SK-N-MC (cell line): Measurements from ENCODE around the gene FREM2.

Experiments
- DNase-seq: peaks from one replicate; pipeline ENCODE4 v3.0.0-alpha.2; 2011; ENCODE audit warnings: low read depth, low spot score
- H3K27ac ChIP-seq: fragments of 200-600 bp; sonication (generic); 2 replicates; pipeline ENCODE4 v1.5.1; 2016; ENCODE audit warnings: mixed run types
- H3K36me3 ChIP-seq: fragments of 200-600 bp; sonication (generic); 2 replicates; pipeline ENCODE4 v1.6.1; 2017; ENCODE audit warnings: antibody characterized with exemption, low read length, mixed read lengths; ENCODE audit not compliant: insufficient read depth
- H3K4me3 ChIP-seq: fragments of 200-600 bp; sonication (generic); 2 replicates; pipeline ENCODE4 v1.5.1; 2016
- H3K9ac ChIP-seq: fragments of 200-600 bp; sonication (generic); 2 replicates; pipeline ENCODE4 v1.8.0; 2017; ENCODE audit warnings: mixed run types, mixed read lengths; ENCODE audit not compliant: insufficient read length
- H3K9me3 ChIP-seq: fragments of 200-600 bp; sonication (generic); 2 replicates; pipeline ENCODE4 v1.6.1; 2017; ENCODE audit warnings: low read depth, mild to moderate bottlenecking, antibody characterized with exemption, low read length, moderate library complexity, mixed read lengths
- EZH2 ChIP-seq: fragments of 200-600 bp; sonication (generic); IDR thresholded peaks from one replicate; pipeline ENCODE4 v1.6.1; 2017; ENCODE audit warnings: antibody characterized with exemption
- FOXP2 ChIP-seq: optimal IDR thresholded peaks from 2 replicates; pipeline ENCODE3; 2011; ENCODE audit warnings: mild to moderate bottlenecking, moderate library complexity; ENCODE audit not compliant: insufficient read depth; ENCODE audit errors: extremely low read length, control extremely low read depth
- POLR2AphosphoS5 ChIP-seq: IDR thresholded peaks from 2 replicates; pipeline ENCODE4 v1.6.1; 2012; ENCODE audit warnings: mild to moderate bottlenecking, low read depth, low read length, borderline replicate concordance

FREM2 gene

GRCh38 chr13:38784036-38784880 is 97.4 kb downstream of the FREM2 start:
- Histone ChIP-seq H3K9me3 (no peaks in the 10 kb centered on the region), H3K9ac (no peak overlapping the region), H3K27ac (no peak overlapping the region), H3K4me3 (no peak overlapping the region), H3K36me3 (no peaks in the 10 kb centered on the region)
- no peak for DNase-seq
- TF ChIP-seq EZH2 = no peak
- no peak for TF ChIP-seq POLR2AphosphoS5
- TF ChIP-seq FOXP2 = no peak

GRCh38 chr13:38785042-38785441 is 98.2 kb downstream of the FREM2 start:
- H3K27ac ChIP-seq = no peak overlapping the region
- H3K9ac ChIP-seq = no peak overlapping the region
- H3K4me3 ChIP-seq = no peak overlapping the region
- no peaks in the 10 kb centered on the region for H3K9me3 ChIP-seq
- TF ChIP-seq POLR2AphosphoS5 = no peak
- TF ChIP-seq EZH2 = no peak
- TF ChIP-seq FOXP2 = no peak
- no peaks in the 10 kb centered on the region for H3K36me3 ChIP-seq
- DNase-seq = no peak

GRCh38 chr13:38785490-38785889 is 98.6 kb downstream of the FREM2 start:
- Histone ChIP-seq H3K4me3 (no peak overlapping the region), H3K9me3 (no peaks in the 10 kb centered on the region), H3K9ac (no peak overlapping the region), H3K36me3 (no peaks in the 10 kb centered on the region), H3K27ac (no peak overlapping the region)
- no peak for TF ChIP-seq EZH2
- no peak for DNase-seq

GRCh38 chr13:38787550-38787949 is 100.7 kb downstream of the FREM2 start:
- TF ChIP-seq FOXP2 (no peak), EZH2 (no peak), POLR2AphosphoS5 (no peak)
- Histone ChIP-seq H3K36me3 (no peaks in the 10 kb centered on the region), H3K9me3 (no peaks in the 10 kb centered on the region), H3K27ac (no peak overlapping the region), H3K4me3 (no peak overlapping the region), H3K9ac (no peak overlapping the region)
- no peak for DNase-seq

GRCh38 chr13:38796890-38797289 is 110.0 kb downstream of the FREM2 start:
- Histone ChIP-seq H3K36me3 (no peaks in the 10 kb centered on the region), H3K9ac (no peak overlapping the region), H3K9me3 (no peaks in the 10 kb centered on the region), H3K27ac (no peak overlapping the region), H3K4me3 (no peak overlapping the region)
- no peak for TF ChIP-seq FOXP2
- TF ChIP-seq POLR2AphosphoS5 = no peak
- no peak for TF ChIP-seq EZH2
- DNase-seq = no peak

- H3K36me3 ChIP-seq = no peaks in the 10 kb centered on the region
- no peak overlapping the region for H3K27ac ChIP-seq
- H3K9me3 ChIP-seq = no peaks in the 10 kb centered on the region
- H3K9ac ChIP-seq = no peak overlapping the region
- no peak for DNase-seq
- no peak for TF ChIP-seq POLR2AphosphoS5
- no peak for TF ChIP-seq EZH2
- TF ChIP-seq FOXP2 = no peak
- peak overlapping the region; percentile 1; the same call in 1 of the 2 replicates for H3K4me3 ChIP-seq
Measured at GRCh38 chr13:38803531-38803930, 116.7 kb downstream of the FREM2 start.

- no peak for DNase-seq
- no peak for TF ChIP-seq EZH2
- TF ChIP-seq FOXP2 = no peak
- TF ChIP-seq POLR2AphosphoS5 = no peak
- Histone ChIP-seq H3K27ac (no peak overlapping the region), H3K36me3 (no peaks in the 10 kb centered on the region), H3K9me3 (no peaks in the 10 kb centered on the region), H3K4me3 (no peak overlapping the region), H3K9ac (no peak overlapping the region)
Measured at GRCh38 chr13:38804061-38804460, 117.2 kb downstream of the FREM2 start.

- TF ChIP-seq EZH2 (no peak), POLR2AphosphoS5 (no peak), FOXP2 (no peak)
- H3K9ac ChIP-seq = no peak overlapping the region
Measured at GRCh38 chr13:38804536-38804935, 117.7 kb downstream of the FREM2 start.

GRCh38 chr13:38814331-38814730 is 127.5 kb downstream of the FREM2 start:
- TF ChIP-seq FOXP2 = no peak
- TF ChIP-seq EZH2 = no peak
- no peak for TF ChIP-seq POLR2AphosphoS5
- no peak overlapping the region for H3K9ac ChIP-seq
- no peak for DNase-seq

More at GRCh38 chr13:38804536-38804935, 117.7 kb downstream of the FREM2 start:
- no peak for DNase-seq
- Histone ChIP-seq H3K36me3 (no peaks in the 10 kb centered on the region), H3K27ac (no peak overlapping the region), H3K4me3 (no peak overlapping the region), H3K9me3 (no peaks in the 10 kb centered on the region)

More at GRCh38 chr13:38814331-38814730, 127.5 kb downstream of the FREM2 start:
- Histone ChIP-seq H3K27ac (no peak overlapping the region), H3K9me3 (no peaks in the 10 kb centered on the region), H3K36me3 (no peaks in the 10 kb centered on the region), H3K4me3 (no peak overlapping the region)
